ENCODE measurements around the gene HNRNPUL2.

DNA sequence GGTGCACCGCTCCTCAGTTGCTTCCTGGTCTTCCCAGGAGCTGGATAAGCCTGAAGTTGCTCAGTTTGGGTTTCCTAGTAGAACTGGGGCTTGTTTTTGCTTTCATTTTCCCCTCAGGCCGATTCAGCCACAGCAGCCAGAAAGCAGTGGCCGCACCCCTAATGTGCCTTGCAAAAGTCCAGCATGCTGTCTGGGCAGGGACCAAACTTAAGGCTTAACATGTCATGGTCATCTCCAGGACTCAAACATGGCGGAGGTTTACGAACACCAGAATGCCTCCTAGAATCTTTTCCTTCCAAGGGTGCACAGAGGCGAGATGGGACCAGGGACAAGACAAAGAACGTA lies 17.3 kb downstream of the HNRNPUL2 start:
- TF ChIP-seq, protein P1, sequence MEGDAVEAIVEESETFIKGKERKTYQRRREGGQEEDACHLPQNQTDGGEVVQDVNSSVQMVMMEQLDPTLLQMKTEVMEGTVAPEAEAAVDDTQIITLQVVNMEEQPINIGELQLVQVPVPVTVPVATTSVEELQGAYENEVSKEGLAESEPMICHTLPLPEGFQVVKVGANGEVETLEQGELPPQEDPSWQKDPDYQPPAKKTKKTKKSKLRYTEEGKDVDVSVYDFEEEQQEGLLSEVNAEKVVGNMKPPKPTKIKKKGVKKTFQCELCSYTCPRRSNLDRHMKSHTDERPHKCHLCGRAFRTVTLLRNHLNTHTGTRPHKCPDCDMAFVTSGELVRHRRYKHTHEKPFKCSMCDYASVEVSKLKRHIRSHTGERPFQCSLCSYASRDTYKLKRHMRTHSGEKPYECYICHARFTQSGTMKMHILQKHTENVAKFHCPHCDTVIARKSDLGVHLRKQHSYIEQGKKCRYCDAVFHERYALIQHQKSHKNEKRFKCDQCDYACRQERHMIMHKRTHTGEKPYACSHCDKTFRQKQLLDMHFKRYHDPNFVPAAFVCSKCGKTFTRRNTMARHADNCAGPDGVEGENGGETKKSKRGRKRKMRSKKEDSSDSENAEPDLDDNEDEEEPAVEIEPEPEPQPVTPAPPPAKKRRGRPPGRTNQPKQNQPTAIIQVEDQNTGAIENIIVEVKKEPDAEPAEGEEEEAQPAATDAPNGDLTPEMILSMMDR (IDR thresholded peaks at IDR 0.05): no peak
- no peak for TF ChIP-seq POLR2A (IDR thresholded peaks at IDR 0.05)

Data from thyroid gland (tissue), 4 donors.